Ovary (tissue), 9 donors: ENCODE data around the gene MRPL17. TPM values are rescaled to one million over a fixed set of nuclear protein-coding genes. Genes with fewer than 3 reads are reported as not detected.

Experiments
- DNase-seq, 5 donors: peaks; one replicate each; pipeline ENCODE4 v3.0.0-alpha.2; 2019 to 2020
- H3K27ac ChIP-seq, 2 donors: fragments of 200-600 bp; one replicate each; pipeline versions ENCODE4 v1.5.1 to v1.8.0; 2019 to 2022
- H3K27me3 ChIP-seq: fragments of 200-600 bp; one replicate; pipeline ENCODE4 v1.8.0; 2022
- H3K36me3 ChIP-seq: fragments of 200-600 bp; sonication (generic); one replicate; pipeline ENCODE4 v1.5.1; 2019
- H3K4me1 ChIP-seq: one replicate; pipeline ENCODE4 v1.8.1; 2013; ENCODE audit warnings: mild to moderate bottlenecking, moderate library complexity; ENCODE audit not compliant: insufficient read depth
- H3K4me3 ChIP-seq: fragments of 200-600 bp; sonication (generic); one replicate; pipeline ENCODE4 v1.5.1; 2017
- H3K9me3 ChIP-seq, 2 donors: fragments of 200-600 bp in 1 of 2; sonication (generic) in 1 of 2; one replicate each; pipeline versions ENCODE4 v1.5.1 to v1.8.1; 2013 to 2019; ENCODE audit warnings: mild to moderate bottlenecking in 1 of 2, moderate library complexity in 1 of 2
- CTCF ChIP-seq, 3 donors: fragments of 450-650 bp in 2 of 3; fragments of 200-600 bp in 1 of 3; IDR thresholded peaks; one replicate each; pipeline versions ENCODE4 v1.5.1 to v1.8.0; 2016 to 2022; ENCODE audit warnings: antibody characterized with exemption in 3 of 3, mild to moderate bottlenecking in 1 of 3
- EP300 ChIP-seq: sonication (generic); formaldehyde crosslinking; IDR thresholded peaks from one replicate; pipeline ENCODE4 v1.6.1; 2017; ENCODE audit warnings: antibody characterized with exemption
- POLR2A ChIP-seq: fragments of 450-650 bp; IDR thresholded peaks from one replicate; pipeline ENCODE4 v1.6.1; 2017; ENCODE audit warnings: antibody characterized with exemption, mild to moderate bottlenecking, moderate library complexity
- WGBS, 3 donors: extraction: QIAGEN DNeasy Blood & Tissue Kit in 1 of 3; methylation state at CpG; one replicate each; pipeline versions ENCODE4 v1.1.5 to v1.1.7; 2013 to 2017; 5-methylcytosine and 5-hydroxymethylcytosine counted together
- intact Hi-C, 4 donors: fragments of 100-400 bp; cut with DNase I; formaldehyde crosslinking; loops; one replicate each; pipeline versions ENCODE4 v1.11.0 to v1.15.1; 2022 to 2023
- polyA plus RNA-seq, 2 donors: library from polyadenylated mRNA; stranded (reverse); fragments of 200-250 nt in 1 of 2; fragments of 350-450 nt in 1 of 2; fragmentation: Illumina TruSeq in 1 of 2; extraction: RNeasy Lipid Tissue Mini Kit (QIAGEN cat#74804) in 1 of 2; gene quantifications; one replicate each; pipeline ENCODE4 v1.2.3, GENCODE V29; 2013 to 2014
- total RNA-seq, 7 donors: library from RNA; depleted of rRNA in 2 of 7; stranded (reverse); fragments of >200 nt in 2 of 7; fragmentation: NEBNext Ultra II Directional in 3 of 7; extraction: Animal tissue kit (Norgen Biotek cat#: 25700) in 3 of 7; gene quantifications; one replicate each; pipeline versions ENCODE4 v1.1.0 to v1.2.4, GENCODE V29; 2016 to 2023
- donor health status: DM: no; HTN: no; CAD: no; lungs with moderate emphysema.
- donor health status: DM: no; HTN: no; CAD: no.
- donor health status: Bipolar disorder and iron deficiency.
- donor health status: DM: yes; HTN: yes; CAD: no.
- donor health status: DM: no; HTN: no; CAD: no.
- donor health status: DM: yes; HTN: yes; CAD: no.

The MRPL17 gene
- total and polyA plus RNA-seq, 9 donors: 23.0 to 37.9 (median 30.1) TPM

- intact Hi-C loops: no loop called here
- TF ChIP-seq CTCF (IDR thresholded peaks at IDR 0.05) (no peak), POLR2A (no peak), EP300 (no peak)
- H3K4me1 ChIP-seq: peaks cover 10% of the 10 kb centered on the region
- DNase-seq: peak; percentile 55 to 71 (median 59)
- no peaks in the 10 kb centered on the region for H3K36me3 ChIP-seq
- no peaks in the 10 kb centered on the region for H3K27me3 ChIP-seq
- H3K4me3 ChIP-seq: no peak overlapping the region
- no peaks in the 10 kb centered on the region for H3K9me3 ChIP-seq
- WGBS, 3 donors: 39 to 43% (median 42%) methylated on average over 10 of the region's 10 CpGs
- H3K27ac ChIP-seq: peak overlapping the region in 1 of 2 donors; percentile 56
Observed at GRCh38 chr11:6635082-6635932, 47.8 kb downstream of the MRPL17 start.

DNA sequence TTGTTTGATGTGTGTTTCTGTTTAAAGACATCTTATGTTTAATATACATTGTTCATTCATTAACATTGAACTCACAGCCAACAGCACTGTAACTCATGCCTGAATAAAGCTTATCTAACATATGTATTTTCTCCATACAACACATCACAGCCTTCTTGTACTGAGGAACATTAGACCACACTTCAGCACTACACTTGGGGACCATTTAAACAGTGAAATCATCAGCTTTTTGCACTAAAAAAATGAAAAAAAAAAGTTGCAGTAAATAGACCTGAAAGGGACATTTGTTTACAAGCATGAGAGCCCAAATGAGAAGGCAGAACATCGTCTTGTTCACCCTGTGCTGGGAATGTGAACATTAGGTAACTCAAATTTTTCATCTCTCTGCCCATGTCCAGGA is 48.6 kb downstream of the MRPL17 start:
- Histone ChIP-seq H3K4me3 (no peak overlapping the region), H3K27ac (no peak overlapping the region), H3K36me3 (no peaks in the 10 kb centered on the region), H3K9me3 (no peaks in the 10 kb centered on the region), H3K27me3 (no peaks in the 10 kb centered on the region), H3K4me1 (peaks cover 10% of the 10 kb centered on the region)
- no peak for TF ChIP-seq CTCF (IDR thresholded peaks at IDR 0.05)
- no peak for TF ChIP-seq POLR2A
- TF ChIP-seq EP300: no peak
- intact Hi-C loops: no loop called here
- DNase-seq: no peak
- WGBS, 3 donors: 45 to 73% (median 71%) methylated on average over 1 of the region's 1 CpG

DNA sequence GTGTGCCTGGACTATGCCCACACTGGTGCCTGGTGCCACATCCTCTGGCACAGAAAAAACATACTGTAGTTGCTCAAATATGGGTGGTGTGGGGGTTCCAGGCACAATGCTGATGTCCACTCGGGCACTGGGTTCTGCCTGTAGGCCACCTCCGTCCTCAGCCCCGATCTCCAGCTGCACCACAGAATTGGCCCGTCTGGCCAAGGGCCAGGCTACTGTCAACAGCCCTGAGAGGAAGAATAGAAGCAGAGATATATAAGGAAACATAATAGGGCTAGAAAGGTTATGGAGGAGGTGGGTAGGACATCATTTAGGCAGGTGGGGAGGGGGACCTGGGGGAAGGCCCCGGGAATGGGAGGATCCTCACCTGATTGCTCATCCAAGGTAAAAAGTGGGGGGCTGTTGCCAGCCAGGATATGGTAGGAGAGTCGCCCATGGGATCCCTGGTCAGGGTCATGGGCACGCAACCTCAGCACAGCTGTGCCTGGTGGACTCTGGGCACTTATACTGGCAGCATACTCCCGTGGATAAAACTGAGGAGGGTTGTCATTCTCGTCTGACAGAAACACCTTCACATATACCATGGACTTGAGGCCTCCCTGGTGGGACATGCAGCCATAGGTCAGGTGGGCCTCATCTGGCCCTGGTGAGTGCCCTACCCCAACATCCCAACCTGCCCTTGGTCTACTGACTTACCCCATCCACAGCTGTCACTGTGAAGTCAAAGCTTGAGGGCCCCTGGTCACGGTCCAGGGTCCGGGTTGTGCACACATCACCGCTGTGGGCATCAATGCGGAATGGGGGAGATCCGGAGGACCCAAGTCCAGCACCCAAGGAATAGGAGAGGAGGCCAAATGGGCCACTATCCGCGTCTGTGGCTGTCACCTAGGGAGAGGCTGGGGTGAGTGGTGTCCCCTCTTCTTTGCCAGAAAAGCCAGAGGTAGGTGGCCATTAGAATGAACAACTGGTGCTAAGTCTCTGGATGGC is 49.4 kb downstream of the MRPL17 start:
- peaks cover 10% of the 10 kb centered on the region for H3K4me1 ChIP-seq
- H3K36me3 ChIP-seq: no peaks in the 10 kb centered on the region
- 89 to 91% (median 91%) methylated on average over 16 of the region's 16 CpGs for WGBS, 3 donors
- H3K9me3 ChIP-seq: no peaks in the 10 kb centered on the region
- no peaks in the 10 kb centered on the region for H3K27me3 ChIP-seq
- H3K27ac ChIP-seq: no peak overlapping the region
- DNase-seq: peak in 1 of 5 donors; percentile 15
- H3K4me3 ChIP-seq: no peak overlapping the region
- intact Hi-C loops: no loop called here
- TF ChIP-seq CTCF (IDR thresholded peaks at IDR 0.05) (no peak), POLR2A (no peak), EP300 (no peak)
